GM23248 (cell line): Measurements from ENCODE around the gene UBTF.

Experiments
- EZH2 ChIP-seq: fragments of 200-600 bp; sonication (generic); IDR thresholded peaks from 2 replicates; pipeline ENCODE4 v1.6.1; 2018; ENCODE audit warnings: antibody characterized with exemption, mild to moderate bottlenecking; ENCODE audit not compliant: insufficient read depth, poor library complexity, severe bottlenecking
- EZH2phosphoT487 ChIP-seq: fragments of 200-600 bp; sonication (generic); IDR thresholded peaks from 2 replicates; pipeline ENCODE4 v1.6.1; 2018; ENCODE audit warnings: antibody characterized with exemption, moderate library complexity, mild to moderate bottlenecking, low read depth; ENCODE audit not compliant: insufficient read depth

GRCh38 chr17:44213403-44214229, 5.9 kb downstream of the UBTF start:
- TF ChIP-seq EZH2 (no peak), EZH2phosphoT487 (no peak)
